BLaER1 (cell line): ENCODE data around the gene HYAL1.

Experiments
- H3K27ac ChIP-seq: shearing (Covaris generic); formaldehyde crosslinking; 2 replicates; pipeline ENCODE4 v1.8.1; 2022
- H3K27me3 ChIP-seq: shearing (Covaris generic); formaldehyde crosslinking; 2 replicates; pipeline ENCODE4 v1.8.1; 2022
- H3K36me3 ChIP-seq: shearing (Covaris generic); formaldehyde crosslinking; 2 replicates; pipeline ENCODE4 v1.8.1; 2022
- H3K4me1 ChIP-seq: shearing (Covaris generic); formaldehyde crosslinking; 2 replicates; pipeline ENCODE4 v1.8.1; 2022
- H3K4me2 ChIP-seq: shearing (Covaris generic); formaldehyde crosslinking; 2 replicates; pipeline ENCODE4 v1.8.1; 2022
- H3K4me3 ChIP-seq: shearing (Covaris generic); formaldehyde crosslinking; 2 replicates; pipeline ENCODE4 v1.8.1; 2022
- H3K9ac ChIP-seq: shearing (Covaris generic); formaldehyde crosslinking; 2 replicates; pipeline ENCODE4 v1.8.1; 2022
- H3K9me3 ChIP-seq: shearing (Covaris generic); formaldehyde crosslinking; 2 replicates; pipeline ENCODE4 v1.8.1; 2022
- H4K20me1 ChIP-seq: shearing (Covaris generic); formaldehyde crosslinking; 2 replicates; pipeline ENCODE4 v1.8.1; 2022
- Cebpa-rat ChIP-seq: shearing (Covaris generic); IDR thresholded peaks from 2 replicates; pipeline ENCODE4 v1.8.1; 2022

HYAL1 gene

GRCh38 chr3:50269460-50269859 is 33.9 kb downstream of the HYAL1 start:
- H3K27me3 ChIP-seq: peaks cover 53% of the 10 kb centered on the region
- peak overlapping the region; percentile 50 for H3K4me2 ChIP-seq
- H3K27ac ChIP-seq: no peak overlapping the region
- H3K9me3 ChIP-seq: no peaks in the 10 kb centered on the region
- H4K20me1 ChIP-seq: peaks cover 11% of the 10 kb centered on the region
- H3K4me1 ChIP-seq: peaks cover 64% of the 10 kb centered on the region
- no peak for TF ChIP-seq Cebpa-rat
- H3K4me3 ChIP-seq: no peak overlapping the region
- H3K9ac ChIP-seq: peak overlapping the region; percentile 32; the same call in 1 of the 2 replicates
- H3K36me3 ChIP-seq: no peaks in the 10 kb centered on the region

- H3K4me3 ChIP-seq: no peak within 1 kb of the TSS
- peaks cover 70% of the 10 kb centered on the region for H3K4me1 ChIP-seq
- no peak within 1 kb of the TSS for H3K27ac ChIP-seq
Measured at GRCh38 chr3:50268703-50269451, 34.5 kb downstream of the HYAL1 start, which contains the start of gene SEMA3B. SEMA3B (plus strand) TSS chr3:50269147; CDS start chr3:50269241, 94 bp downstream.

GRCh38 chr3:50268276-50268675 is 35.1 kb downstream of the HYAL1 start:
- Histone ChIP-seq H3K36me3 (no peaks in the 10 kb centered on the region), H3K4me2 (peak overlapping the region; percentile 54), H3K27me3 (peaks cover 41% of the 10 kb centered on the region), H3K4me1 (peaks cover 69% of the 10 kb centered on the region), H3K27ac (no peak overlapping the region), H3K9me3 (no peaks in the 10 kb centered on the region), H3K4me3 (no peak overlapping the region), H3K9ac (no peak overlapping the region), H4K20me1 (peaks cover 2% of the 10 kb centered on the region)
- TF ChIP-seq Cebpa-rat: no peak

More at GRCh38 chr3:50268703-50269451, 34.5 kb downstream of the HYAL1 start, which contains the start of gene SEMA3B:
- Histone ChIP-seq H3K36me3 (no peaks in the 10 kb centered on the region), H3K27me3 (peaks cover 47% of the 10 kb centered on the region), H4K20me1 (peaks cover 8% of the 10 kb centered on the region), H3K9ac (peak within 1 kb of the TSS; percentile 32; the same call in 1 of the 2 replicates), H3K9me3 (no peaks in the 10 kb centered on the region), H3K4me2 (peak within 1 kb of the TSS; percentile 54)
- TF ChIP-seq Cebpa-rat: no peak

- H3K9me3 ChIP-seq: no peaks in the 10 kb centered on the region
- no peak overlapping the region for H3K4me3 ChIP-seq
- no peak overlapping the region for H3K27ac ChIP-seq
- no peak overlapping the region for H3K9ac ChIP-seq
- H3K4me2 ChIP-seq: peak overlapping the region; percentile 54
- H3K27me3 ChIP-seq: peaks cover 37% of the 10 kb centered on the region
- 0 out of 2 replicates have a peak, but pooled peaks cover 5% of the 10 kb centered on the region for H3K36me3 ChIP-seq
- H4K20me1 ChIP-seq: no peaks in the 10 kb centered on the region
- peaks cover 69% of the 10 kb centered on the region for H3K4me1 ChIP-seq
- TF ChIP-seq Cebpa-rat: no peak
Measured at GRCh38 chr3:50267280-50267913, 36.0 kb downstream of the HYAL1 start.

GRCh38 chr3:50266836-50267235 is 36.5 kb downstream of the HYAL1 start:
- Histone ChIP-seq H4K20me1 (no peaks in the 10 kb centered on the region), H3K27ac (no peak overlapping the region), H3K27me3 (peaks cover 37% of the 10 kb centered on the region), H3K9ac (no peak overlapping the region), H3K4me3 (no peak overlapping the region), H3K4me2 (peak overlapping the region; percentile 54), H3K4me1 (peaks cover 74% of the 10 kb centered on the region), H3K9me3 (no peaks in the 10 kb centered on the region), H3K36me3 (0 out of 2 replicates have a peak, but pooled peaks cover 5% of the 10 kb centered on the region)
- TF ChIP-seq Cebpa-rat: no peak

- H3K27me3 ChIP-seq: peaks cover 37% of the 10 kb centered on the region
- no peak overlapping the region for H3K27ac ChIP-seq
- H3K4me3 ChIP-seq: no peak overlapping the region
- no peak overlapping the region for H3K9ac ChIP-seq
- no peak for TF ChIP-seq Cebpa-rat
- H3K36me3 ChIP-seq: 0 out of 2 replicates have a peak, but pooled peaks cover 5% of the 10 kb centered on the region
- H3K4me2 ChIP-seq: no peak overlapping the region
- no peaks in the 10 kb centered on the region for H4K20me1 ChIP-seq
- H3K9me3 ChIP-seq: no peaks in the 10 kb centered on the region
- peaks cover 76% of the 10 kb centered on the region for H3K4me1 ChIP-seq
Measured at GRCh38 chr3:50266017-50266416, 37.4 kb downstream of the HYAL1 start.

GRCh38 chr3:50265571-50265970 is 37.8 kb downstream of the HYAL1 start:
- H3K4me3 ChIP-seq: no peak overlapping the region
- H3K27ac ChIP-seq: no peak overlapping the region
- 0 out of 2 replicates have a peak, but pooled peaks cover 5% of the 10 kb centered on the region for H3K36me3 ChIP-seq
- H4K20me1 ChIP-seq: no peaks in the 10 kb centered on the region
- no peak overlapping the region for H3K4me2 ChIP-seq
- no peak overlapping the region for H3K9ac ChIP-seq
- peaks cover 76% of the 10 kb centered on the region for H3K4me1 ChIP-seq
- TF ChIP-seq Cebpa-rat: no peak
- H3K27me3 ChIP-seq: peaks cover 37% of the 10 kb centered on the region
- H3K9me3 ChIP-seq: no peaks in the 10 kb centered on the region

GRCh38 chr3:50264964-50265485 is 38.3 kb downstream of the HYAL1 start:
- Histone ChIP-seq H3K4me2 (no peak overlapping the region), H3K4me1 (peaks cover 79% of the 10 kb centered on the region), H3K36me3 (0 out of 2 replicates have a peak, but pooled peaks cover 5% of the 10 kb centered on the region), H3K9ac (no peak overlapping the region), H3K27me3 (peaks cover 37% of the 10 kb centered on the region), H4K20me1 (no peaks in the 10 kb centered on the region), H3K27ac (no peak overlapping the region), H3K9me3 (no peaks in the 10 kb centered on the region), H3K4me3 (no peak overlapping the region)
- no peak for TF ChIP-seq Cebpa-rat

GRCh38 chr3:50264383-50264963 is 38.9 kb downstream of the HYAL1 start:
- no peak for TF ChIP-seq Cebpa-rat
- peaks cover 36% of the 10 kb centered on the region for H3K27me3 ChIP-seq
- H3K4me1 ChIP-seq: peaks cover 80% of the 10 kb centered on the region
- H3K9me3 ChIP-seq: no peaks in the 10 kb centered on the region
- no peak overlapping the region for H3K4me3 ChIP-seq
- H3K36me3 ChIP-seq: peaks cover 7% of the 10 kb centered on the region; the same call in 1 of the 2 replicates
- no peak overlapping the region for H3K9ac ChIP-seq
- peak overlapping the region; percentile 14; the same call in 1 of the 2 replicates for H3K4me2 ChIP-seq
- H4K20me1 ChIP-seq: 0 out of 2 replicates have a peak, but pooled peaks cover 2% of the 10 kb centered on the region
- no peak overlapping the region for H3K27ac ChIP-seq
